NT2/D1 (cell line): ENCODE results near the gene EDN3.

Experiments used
- DNase-seq: peaks from one replicate; pipeline ENCODE4 v3.0.0-alpha.2; 2011; ENCODE audit warnings: low read depth, low spot score
- H3K27me3 ChIP-seq: 2 replicates; pipeline ENCODE4 v1.6.0; 2011; ENCODE audit warnings: mild to moderate bottlenecking; ENCODE audit not compliant: insufficient read length, insufficient read depth
- H3K36me3 ChIP-seq: 2 replicates; pipeline ENCODE4 v1.6.1; 2011; ENCODE audit warnings: mild to moderate bottlenecking, low read length, mixed read lengths; ENCODE audit not compliant: insufficient read depth, insufficient read length
- H3K4me1 ChIP-seq: 2 replicates; pipeline ENCODE4 v1.5.1; 2011; ENCODE audit not compliant: insufficient read depth, insufficient read length
- H3K4me3 ChIP-seq: 2 replicates; pipeline ENCODE4 v1.5.1; 2011; ENCODE audit warnings: low read depth; ENCODE audit not compliant: insufficient read length
- H3K9ac ChIP-seq: 2 replicates; pipeline ENCODE4 v1.6.0; 2011; ENCODE audit warnings: low read depth; ENCODE audit not compliant: insufficient read length
- H3K9me3 ChIP-seq: 2 replicates; pipeline ENCODE4 v1.5.1; 2011; ENCODE audit warnings: mild to moderate bottlenecking, low read length; ENCODE audit not compliant: insufficient read depth
- SUZ12 ChIP-seq: IDR thresholded peaks from 2 replicates; pipeline ENCODE4 v1.6.1; 2011; ENCODE audit not compliant: insufficient read length, insufficient read depth; ENCODE audit errors: extremely low read depth
- YY1 ChIP-seq: IDR thresholded peaks from 2 replicates; pipeline ENCODE4 v1.6.1; 2011; ENCODE audit not compliant: insufficient read length, insufficient read depth
- ZNF274 ChIP-seq: IDR thresholded peaks from 2 replicates; pipeline ENCODE4 v1.6.1; 2011; ENCODE audit warnings: mild to moderate bottlenecking, low read depth, low read length

EDN3 gene

GRCh38 chr20:59300333-59301081 lies at the start of gene EDN3:
EDN3 (plus strand) TSS chr20:59300611; CDS start chr20:59300813, 202 bp downstream.
- Histone ChIP-seq H3K27me3 (peaks cover 84% of the 10 kb centered on the region), H3K4me3 (peak within 1 kb of the TSS; percentile 54), H3K36me3 (no peaks in the 10 kb centered on the region), H3K9me3 (no peaks in the 10 kb centered on the region), H3K9ac (peak within 1 kb of the TSS; percentile 71), H3K4me1 (peaks cover 3% of the 10 kb centered on the region)
- peak; percentile 11 for DNase-seq
- no peak for TF ChIP-seq ZNF274
- TF ChIP-seq SUZ12, result peak; percentile 67

GRCh38 chr20:59253325-59253724 lies 47.1 kb upstream of the EDN3 start:
- no peak overlapping the region for H3K9ac ChIP-seq
- H3K36me3 ChIP-seq, result no peaks in the 10 kb centered on the region
- no peak for TF ChIP-seq ZNF274
- TF ChIP-seq YY1, result no peak
- no peak for TF ChIP-seq SUZ12
- H3K27me3 ChIP-seq, result no peaks in the 10 kb centered on the region
- H3K4me3 ChIP-seq, result no peak overlapping the region
- H3K9me3 ChIP-seq, result no peaks in the 10 kb centered on the region
- no peaks in the 10 kb centered on the region for H3K4me1 ChIP-seq
- DNase-seq, result no peak

GRCh38 chr20:59253779-59254319 lies 46.6 kb upstream of the EDN3 start:
- H3K4me1 ChIP-seq, result no peaks in the 10 kb centered on the region

GRCh38 chr20:59255256-59255655 lies 45.2 kb upstream of the EDN3 start:
- no peak for DNase-seq
- no peaks in the 10 kb centered on the region for H3K36me3 ChIP-seq
- no peaks in the 10 kb centered on the region for H3K9me3 ChIP-seq
- no peak overlapping the region for H3K4me3 ChIP-seq
- no peak overlapping the region for H3K9ac ChIP-seq
- no peaks in the 10 kb centered on the region for H3K4me1 ChIP-seq
- TF ChIP-seq SUZ12 (no peak), ZNF274 (no peak), YY1 (no peak)
- H3K27me3 ChIP-seq, result no peaks in the 10 kb centered on the region

More at GRCh38 chr20:59253779-59254319, 46.6 kb upstream of the EDN3 start:
- DNase-seq, result no peak
- TF ChIP-seq SUZ12, result no peak
- no peak for TF ChIP-seq YY1
- TF ChIP-seq ZNF274, result no peak
- Histone ChIP-seq H3K36me3 (no peaks in the 10 kb centered on the region), H3K4me3 (no peak overlapping the region), H3K9me3 (no peaks in the 10 kb centered on the region), H3K9ac (no peak overlapping the region), H3K27me3 (no peaks in the 10 kb centered on the region)

GRCh38 chr20:59258221-59258621 lies 42.2 kb upstream of the EDN3 start:
- H3K36me3 ChIP-seq, result no peaks in the 10 kb centered on the region
- no peaks in the 10 kb centered on the region for H3K4me1 ChIP-seq
- H3K27me3 ChIP-seq, result peaks cover 2% of the 10 kb centered on the region
- no peak for TF ChIP-seq YY1
- no peak for TF ChIP-seq ZNF274
- no peak for TF ChIP-seq SUZ12
- no peaks in the 10 kb centered on the region for H3K9me3 ChIP-seq
- DNase-seq, result no peak
- no peak overlapping the region for H3K9ac ChIP-seq
- H3K4me3 ChIP-seq, result no peak overlapping the region

- Histone ChIP-seq H3K9me3 (no peaks in the 10 kb centered on the region), H3K36me3 (no peaks in the 10 kb centered on the region), H3K27me3 (peaks cover 8% of the 10 kb centered on the region), H3K4me1 (no peaks in the 10 kb centered on the region), H3K9ac (no peak overlapping the region), H3K4me3 (no peak overlapping the region)
- no peak for DNase-seq
- TF ChIP-seq SUZ12 (no peak), ZNF274 (no peak), YY1 (no peak)
Observed at GRCh38 chr20:59259946-59260345, 40.5 kb upstream of the EDN3 start.

- DNase-seq, result no peak
- no peaks in the 10 kb centered on the region for H3K9me3 ChIP-seq
- peaks cover 2% of the 10 kb centered on the region for H3K4me1 ChIP-seq
- H3K27me3 ChIP-seq, result peaks cover 29% of the 10 kb centered on the region
- TF ChIP-seq YY1 (no peak), ZNF274 (no peak), SUZ12 (no peak)
- H3K9ac ChIP-seq, result no peak overlapping the region
- H3K36me3 ChIP-seq, result no peaks in the 10 kb centered on the region
- H3K4me3 ChIP-seq, result no peak overlapping the region
Observed at GRCh38 chr20:59265298-59265697, 35.1 kb upstream of the EDN3 start.
